ENCODE results near the gene ANAPC5.

The ANAPC5 gene

DNA sequence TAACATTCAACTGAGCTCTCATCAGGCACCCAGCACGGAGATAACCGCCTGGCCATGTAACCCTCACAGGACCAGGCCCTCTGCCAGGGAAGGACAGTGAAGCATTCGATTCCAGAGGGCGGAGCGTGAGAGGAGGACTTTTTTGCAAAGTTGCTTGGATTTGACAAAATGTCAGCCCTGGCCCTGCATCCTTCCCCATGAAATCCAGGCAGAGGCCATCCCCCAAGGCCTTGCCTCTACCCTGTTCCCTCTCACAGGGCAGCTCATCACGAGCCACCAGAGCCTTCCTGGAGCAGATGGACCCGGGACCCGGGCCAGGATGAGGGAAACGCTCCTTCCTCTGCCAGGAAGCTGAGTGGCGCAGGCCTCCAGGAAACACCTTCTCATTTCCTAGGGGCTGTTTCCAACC is 72.7 kb downstream of the ANAPC5 start:
- H3K9ac ChIP-seq (ENCODE audit: insufficient read length): no peak overlapping the region

DNA sequence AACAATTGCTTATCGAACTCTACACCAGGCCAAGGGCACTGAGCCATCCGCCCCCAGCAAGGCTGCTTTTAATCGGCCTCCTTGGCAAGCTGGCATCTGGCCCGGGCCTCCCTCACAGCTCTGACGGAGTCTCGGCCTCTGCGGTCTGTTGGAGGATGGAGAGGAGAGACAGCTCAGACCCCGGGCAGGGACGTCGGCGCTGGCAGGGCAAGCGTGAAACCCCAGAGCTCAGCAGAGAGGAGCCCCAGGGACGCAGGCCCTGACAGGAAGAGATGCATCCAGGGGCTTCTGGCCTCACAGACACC is 73.2 kb downstream of the ANAPC5 start:
- DNase-seq (ENCODE audit: low read depth, low spot score): no peak
- H3K4me3 ChIP-seq: no peak overlapping the region
- TF ChIP-seq POLR2AphosphoS5 (IDR thresholded peaks at IDR 0.05; ENCODE audit: borderline replicate concordance, low read depth, low read length): no peak
- TF ChIP-seq EZH2 (IDR thresholded peaks at IDR 0.05): no peak
- TF ChIP-seq FOXP2 (optimal IDR thresholded peaks at IDR 0.05; ENCODE audit: control extremely low read depth, extremely low read length, insufficient read depth): no peak
- no peaks in the 10 kb centered on the region for H3K9me3 ChIP-seq (ENCODE audit: low read depth, low read length)
- H3K9ac ChIP-seq (ENCODE audit: insufficient read length): no peak overlapping the region
- peaks cover 3% of the 10 kb centered on the region; the same call in 1 of the 2 replicates for H3K36me3 ChIP-seq (ENCODE audit: insufficient read depth, low read length)
- H3K27ac ChIP-seq: no peak overlapping the region

More for the DNA sequence above, 72.7 kb downstream of the ANAPC5 start:
- no peaks in the 10 kb centered on the region for H3K9me3 ChIP-seq (ENCODE audit: low read depth, low read length)
- H3K27ac ChIP-seq: no peak overlapping the region
- no peak overlapping the region for H3K4me3 ChIP-seq
- DNase-seq (ENCODE audit: low read depth, low spot score): no peak
- no peaks in the 10 kb centered on the region; the same call in 1 of the 2 replicates for H3K36me3 ChIP-seq (ENCODE audit: insufficient read depth, low read length)
- no peak for TF ChIP-seq FOXP2 (optimal IDR thresholded peaks at IDR 0.05; ENCODE audit: control extremely low read depth, extremely low read length, insufficient read depth)
- TF ChIP-seq EZH2 (IDR thresholded peaks at IDR 0.05): no peak
- no peak for TF ChIP-seq POLR2AphosphoS5 (IDR thresholded peaks at IDR 0.05; ENCODE audit: borderline replicate concordance, low read depth, low read length)

DNA sequence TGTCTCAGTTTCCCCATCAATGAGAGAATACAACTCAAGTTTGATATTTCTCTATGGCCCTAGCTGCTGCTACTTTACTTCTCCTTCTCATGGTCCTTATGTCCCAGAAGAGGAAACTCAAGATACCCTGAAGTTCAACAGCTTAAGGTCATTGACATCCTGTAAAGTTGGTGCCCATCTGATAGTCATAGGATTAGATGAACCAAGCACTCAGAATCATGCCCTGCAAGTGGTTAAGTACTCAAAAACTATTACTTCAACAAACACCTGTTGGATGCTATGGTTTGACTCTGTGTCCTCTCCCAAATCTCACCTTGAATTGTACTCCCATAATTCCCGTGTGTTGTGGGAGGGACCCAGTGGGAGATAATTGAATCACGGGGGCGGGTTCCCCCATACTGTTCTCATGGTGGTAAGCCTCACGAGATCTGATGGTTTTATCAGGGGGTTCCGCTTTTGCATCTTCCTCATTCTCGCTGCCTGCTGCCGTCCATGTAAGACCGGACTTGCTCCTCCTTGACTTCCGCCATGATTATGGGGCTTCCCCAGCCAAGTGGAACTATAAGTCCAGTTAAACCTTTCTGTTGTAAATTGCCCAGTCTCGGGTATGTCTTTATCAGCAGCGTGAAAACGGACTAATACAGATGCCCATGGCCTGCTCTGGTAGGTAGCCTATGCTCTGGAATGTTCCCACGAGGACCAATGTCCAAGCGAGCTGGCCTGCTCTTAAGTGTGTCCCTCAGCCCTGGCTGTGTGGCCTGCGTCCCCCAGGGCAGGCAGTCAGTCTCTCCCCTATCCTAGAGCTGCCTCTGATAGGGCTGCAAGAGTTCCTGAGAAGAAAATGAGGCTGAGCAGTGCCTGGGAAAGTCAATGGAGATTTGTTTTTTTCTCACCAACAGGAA is 73.8 kb downstream of the ANAPC5 start:
- no peak overlapping the region for H3K4me3 ChIP-seq
- peaks cover 5% of the 10 kb centered on the region; the same call in 1 of the 2 replicates for H3K36me3 ChIP-seq (ENCODE audit: insufficient read depth, low read length)
- no peak overlapping the region for H3K27ac ChIP-seq
- DNase-seq (ENCODE audit: low read depth, low spot score): no peak
- H3K9ac ChIP-seq (ENCODE audit: insufficient read length): no peak overlapping the region
- H3K9me3 ChIP-seq (ENCODE audit: low read depth, low read length): no peaks in the 10 kb centered on the region
- TF ChIP-seq FOXP2 (optimal IDR thresholded peaks at IDR 0.05; ENCODE audit: control extremely low read depth, extremely low read length, insufficient read depth): no peak

DNA sequence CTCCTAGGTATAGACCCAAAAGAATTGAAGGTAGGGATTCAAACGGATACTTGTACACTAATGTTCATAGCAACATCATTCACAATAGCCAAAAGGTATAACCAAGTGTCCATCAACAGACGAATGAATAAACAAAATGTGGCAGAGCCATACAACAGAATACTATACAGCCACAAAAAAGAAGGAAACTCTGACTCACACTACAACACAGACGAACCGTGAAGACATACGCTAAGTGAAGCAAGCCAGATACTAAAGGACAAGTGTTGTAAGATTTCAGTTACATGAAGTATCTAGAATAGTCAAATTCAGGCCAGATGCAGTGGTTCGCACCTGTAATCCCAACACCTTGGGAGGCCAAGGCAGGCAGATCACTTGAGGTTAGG is 74.8 kb downstream of the ANAPC5 start:
- H3K36me3 ChIP-seq (ENCODE audit: insufficient read depth, low read length): peaks cover 5% of the 10 kb centered on the region; the same call in 1 of the 2 replicates
- no peak overlapping the region for H3K4me3 ChIP-seq
- H3K9me3 ChIP-seq (ENCODE audit: low read depth, low read length): no peaks in the 10 kb centered on the region
- H3K27ac ChIP-seq: no peak overlapping the region
- no peak for DNase-seq (ENCODE audit: low read depth, low spot score)
- TF ChIP-seq POLR2AphosphoS5 (IDR thresholded peaks at IDR 0.05; ENCODE audit: borderline replicate concordance, low read depth, low read length) (no peak), FOXP2 (optimal IDR thresholded peaks at IDR 0.05; ENCODE audit: control extremely low read depth, extremely low read length, insufficient read depth) (no peak), EZH2 (IDR thresholded peaks at IDR 0.05) (no peak)
- H3K9ac ChIP-seq (ENCODE audit: insufficient read length): no peak overlapping the region

DNA sequence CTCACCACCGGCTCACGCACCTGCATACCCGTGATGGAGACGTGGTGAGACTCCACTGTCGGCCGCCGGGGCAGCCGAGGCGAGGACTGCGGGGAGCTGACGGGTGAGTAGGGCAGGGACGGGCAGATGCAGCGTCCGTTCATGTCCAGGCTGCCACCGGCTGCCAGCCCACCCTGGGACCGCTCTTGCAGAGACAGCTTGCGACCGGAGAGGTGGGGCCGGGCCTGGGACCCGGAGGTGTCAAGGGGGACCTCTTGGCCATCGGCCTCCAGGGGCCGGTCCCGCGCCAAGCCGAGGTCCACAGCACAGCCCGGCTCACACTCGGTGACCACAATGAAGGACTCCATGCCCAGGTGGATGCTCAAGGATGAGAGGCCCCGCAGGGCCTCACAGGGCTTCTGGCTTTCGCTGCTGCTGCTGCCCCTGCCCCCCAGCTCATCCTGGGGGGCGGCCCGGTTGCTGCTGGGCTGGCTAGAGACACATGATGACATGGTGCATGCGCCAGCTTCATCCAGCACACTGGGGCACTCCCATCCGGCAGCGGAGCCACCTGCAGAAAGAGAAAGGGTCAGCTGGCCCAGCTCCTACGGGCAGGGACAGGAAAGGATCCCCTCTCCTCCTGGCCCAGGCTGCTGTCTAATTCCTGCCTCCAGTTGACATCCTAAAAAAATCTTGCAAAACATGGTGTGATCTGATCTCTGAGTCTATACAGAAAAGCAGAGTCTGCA is 78.0 kb downstream of the ANAPC5 start:
- TF ChIP-seq FOXP2 (optimal IDR thresholded peaks at IDR 0.05; ENCODE audit: control extremely low read depth, extremely low read length, insufficient read depth) (no peak), EZH2 (IDR thresholded peaks at IDR 0.05) (no peak), POLR2AphosphoS5 (IDR thresholded peaks at IDR 0.05; ENCODE audit: borderline replicate concordance, low read depth, low read length) (no peak)
- H3K9ac ChIP-seq (ENCODE audit: insufficient read length): no peak overlapping the region
- no peak for DNase-seq (ENCODE audit: low read depth, low spot score)
- H3K4me3 ChIP-seq: no peak overlapping the region
- no peak overlapping the region for H3K27ac ChIP-seq
- peaks cover 16% of the 10 kb centered on the region for H3K36me3 ChIP-seq (ENCODE audit: insufficient read depth, low read length)
- no peaks in the 10 kb centered on the region for H3K9me3 ChIP-seq (ENCODE audit: low read depth, low read length)

DNA sequence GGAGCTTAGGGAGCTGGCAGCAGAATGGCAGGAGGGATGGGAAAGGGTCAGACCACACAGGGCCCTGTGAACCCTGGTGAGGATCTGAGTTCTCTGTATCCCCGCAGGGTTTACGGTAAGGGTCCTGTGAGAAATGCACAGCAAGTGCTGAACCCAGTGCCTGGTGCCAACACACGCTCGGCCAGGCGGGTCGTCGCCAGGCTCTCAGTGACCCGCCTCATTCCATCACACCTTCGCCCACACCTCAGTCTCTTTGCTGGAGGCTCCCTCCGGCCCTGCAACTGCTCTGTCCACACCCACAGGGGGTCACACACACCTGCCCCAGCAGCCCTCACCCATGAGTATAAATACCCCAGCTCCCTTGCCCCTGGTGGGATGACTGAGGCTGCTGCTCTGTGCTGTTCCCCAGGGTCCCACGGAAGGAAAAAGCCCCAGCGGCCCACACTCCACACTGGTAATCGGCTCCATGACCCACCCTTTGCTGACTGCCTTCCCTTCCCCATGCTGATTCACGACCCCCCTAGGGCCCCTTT is 78.8 kb downstream of the ANAPC5 start:
- Histone ChIP-seq H3K4me3 (no peak overlapping the region), H3K27ac (no peak overlapping the region), H3K9ac (ENCODE audit: insufficient read length) (no peak overlapping the region), H3K36me3 (ENCODE audit: insufficient read depth, low read length) (peaks cover 24% of the 10 kb centered on the region), H3K9me3 (ENCODE audit: low read depth, low read length) (no peaks in the 10 kb centered on the region)
- TF ChIP-seq FOXP2 (optimal IDR thresholded peaks at IDR 0.05; ENCODE audit: control extremely low read depth, extremely low read length, insufficient read depth): no peak
- no peak for DNase-seq (ENCODE audit: low read depth, low spot score)

DNA sequence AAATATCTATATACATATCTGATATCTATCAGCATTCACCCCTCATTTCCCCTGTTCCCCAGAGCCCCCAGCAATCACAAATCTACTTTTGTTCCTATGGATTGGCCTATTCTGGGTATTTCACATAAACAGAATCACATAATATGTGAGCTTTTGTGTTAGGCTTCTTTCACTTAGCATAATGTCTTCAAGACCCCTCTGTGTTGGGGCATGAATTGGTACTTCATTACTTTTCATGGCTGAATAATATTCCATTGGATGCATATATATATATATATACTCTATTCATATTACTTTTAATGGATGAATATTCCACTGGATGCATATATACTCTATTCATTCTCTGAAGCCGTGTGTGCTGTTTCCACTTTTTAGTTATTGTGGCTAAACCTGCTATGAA is 84.4 kb downstream of the ANAPC5 start:
- TF ChIP-seq EZH2 (IDR thresholded peaks at IDR 0.05) (no peak), FOXP2 (optimal IDR thresholded peaks at IDR 0.05; ENCODE audit: control extremely low read depth, extremely low read length, insufficient read depth) (no peak), POLR2AphosphoS5 (IDR thresholded peaks at IDR 0.05; ENCODE audit: borderline replicate concordance, low read depth, low read length) (no peak)
- no peaks in the 10 kb centered on the region for H3K9me3 ChIP-seq (ENCODE audit: low read depth, low read length)
- H3K4me3 ChIP-seq: no peak overlapping the region
- DNase-seq (ENCODE audit: low read depth, low spot score): no peak
- H3K9ac ChIP-seq (ENCODE audit: insufficient read length): no peak overlapping the region
- H3K36me3 ChIP-seq (ENCODE audit: insufficient read depth, low read length): peaks cover 43% of the 10 kb centered on the region
- no peak overlapping the region for H3K27ac ChIP-seq

DNA sequence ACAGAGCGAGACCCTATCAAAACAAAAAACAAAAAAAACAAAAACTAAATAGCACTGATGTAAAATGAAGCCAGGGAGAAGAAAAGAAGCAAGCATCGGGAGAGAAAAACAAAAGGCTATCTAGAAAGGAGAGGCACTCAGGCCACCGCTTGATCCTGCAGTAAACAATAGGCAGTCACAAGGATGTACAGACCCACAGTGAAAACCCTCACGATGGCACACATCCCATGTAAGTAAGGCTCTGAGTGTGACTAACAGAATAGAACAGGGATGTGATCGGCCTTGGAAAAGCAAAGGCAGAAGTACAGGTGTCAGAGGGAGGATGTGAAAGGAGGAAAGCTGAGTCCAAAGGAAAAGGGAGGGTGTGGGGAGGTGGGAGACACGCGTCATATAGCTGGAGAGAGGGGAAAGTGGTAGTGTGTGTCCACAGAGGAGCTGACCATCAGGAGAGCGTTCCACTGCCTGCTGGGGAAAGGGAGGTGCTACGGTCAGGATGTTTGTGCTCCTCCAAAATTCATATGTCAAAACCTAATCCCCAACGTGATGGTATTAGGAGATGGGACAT is 87.2 kb downstream of the ANAPC5 start:
- Histone ChIP-seq H3K4me3 (no peak overlapping the region), H3K27ac (no peak overlapping the region), H3K9me3 (ENCODE audit: low read depth, low read length) (no peaks in the 10 kb centered on the region), H3K36me3 (ENCODE audit: insufficient read depth, low read length) (peaks cover 56% of the 10 kb centered on the region), H3K9ac (ENCODE audit: insufficient read length) (no peak overlapping the region)
- no peak for DNase-seq (ENCODE audit: low read depth, low spot score)
- TF ChIP-seq FOXP2 (optimal IDR thresholded peaks at IDR 0.05; ENCODE audit: control extremely low read depth, extremely low read length, insufficient read depth): no peak
- TF ChIP-seq EZH2 (IDR thresholded peaks at IDR 0.05): no peak
- no peak for TF ChIP-seq POLR2AphosphoS5 (IDR thresholded peaks at IDR 0.05; ENCODE audit: borderline replicate concordance, low read depth, low read length)
